Activated B cell treated with CpG ODN at 0.5 μM for 24 hours (primary cell): ENCODE data around the gene TEX29. TPM values are rescaled to one million over a fixed set of nuclear protein-coding genes. Genes with fewer than 3 reads are reported as not detected.

Experiments used
- ATAC-seq: fragments of 200-7000 bp; cut with Tn5 transposase; one replicate; pipeline ENCODE4 v1.10.0; 2021; ENCODE audit warnings: low read depth, mild to moderate bottlenecking, moderate library complexity
- CTCF ChIA-PET: fragments of 350-600 bp; sonication (Branson Sonifier 250); formaldehyde crosslinking; loops from one replicate; lab custom pipeline; 2021; ENCODE audit warnings: antibody characterized with exemption; lab: Charles Lee
- POLR2A ChIA-PET: fragments of 350-600 bp; sonication (Branson Sonifier 250); formaldehyde crosslinking; loops from one replicate; lab custom pipeline; 2021; ENCODE audit warnings: antibody characterized with exemption; lab: Charles Lee
- DNase-seq: peaks from one replicate; pipeline ENCODE4 v3.0.0; 2022
- H3K27ac Mint-ChIP-seq: one replicate; pipeline ENCODE4 v1.8.0; 2020; ENCODE audit warnings: mixed read lengths
- H3K27me3 Mint-ChIP-seq: one replicate; pipeline ENCODE4 v1.8.0; 2021; ENCODE audit warnings: mixed read lengths
- H3K36me3 Mint-ChIP-seq: one replicate; pipeline ENCODE4 v1.8.0; 2021; ENCODE audit warnings: low read depth, mixed read lengths
- H3K4me1 Mint-ChIP-seq: one replicate; pipeline ENCODE4 v1.8.0; 2021; ENCODE audit warnings: mixed read lengths
- H3K4me3 Mint-ChIP-seq: one replicate; pipeline ENCODE4 v1.8.0; 2020; ENCODE audit warnings: mild to moderate bottlenecking, mixed read lengths
- H3K9me3 Mint-ChIP-seq: one replicate; pipeline ENCODE4 v1.8.0; 2020; ENCODE audit warnings: mixed read lengths
- CTCF ChIP-seq: fragments of 200-600 bp; IDR thresholded peaks from one replicate; pipeline ENCODE4 v1.8.0; 2022; ENCODE audit warnings: antibody characterized with exemption, mild to moderate bottlenecking
- intact Hi-C: fragments of 100-400 bp; cut with micrococcal nuclease; formaldehyde crosslinking; loops from one replicate; pipeline ENCODE4 v1.15.1; 2024
- total RNA-seq: library from RNA; stranded (reverse); gene quantifications from 2 replicates; pipeline ENCODE4 v1.2.3, GENCODE V29; 2022

Gene TEX29
- total RNA-seq, 1 donor from 2014 or later: 0.35 TPM

- CTCF ChIA-PET: no interaction called here
- no peak for TF ChIP-seq CTCF
- Mint-ChIP-seq H3K4me1 (no peaks in the 10 kb centered on the region), H3K9me3 (peaks cover 2% of the 10 kb centered on the region), H3K36me3 (peaks cover 17% of the 10 kb centered on the region), H3K27ac (no peak overlapping the region), H3K27me3 (no peaks in the 10 kb centered on the region), H3K4me3 (no peak overlapping the region)
- ATAC-seq: no peak
- intact Hi-C loops: no loop called here
- no peak for DNase-seq
- POLR2A ChIA-PET: no interaction called here
These were observed 921 bp upstream of the TEX29 start for GRCh38 chr13:111319521-111319920.

GRCh38 chr13:111322001-111322915 is 1.8 kb downstream of the TEX29 start:
- Mint-ChIP-seq H3K36me3 (peaks cover 3% of the 10 kb centered on the region), H3K9me3 (no peaks in the 10 kb centered on the region), H3K27ac (no peak overlapping the region), H3K4me1 (no peaks in the 10 kb centered on the region), H3K4me3 (no peak overlapping the region), H3K27me3 (no peaks in the 10 kb centered on the region)
- POLR2A ChIA-PET: no interaction called here
- intact Hi-C loops: no loop called here
- DNase-seq: no peak
- TF ChIP-seq CTCF: no peak
- ATAC-seq: no peak
- CTCF ChIA-PET: no interaction called here

DNA sequence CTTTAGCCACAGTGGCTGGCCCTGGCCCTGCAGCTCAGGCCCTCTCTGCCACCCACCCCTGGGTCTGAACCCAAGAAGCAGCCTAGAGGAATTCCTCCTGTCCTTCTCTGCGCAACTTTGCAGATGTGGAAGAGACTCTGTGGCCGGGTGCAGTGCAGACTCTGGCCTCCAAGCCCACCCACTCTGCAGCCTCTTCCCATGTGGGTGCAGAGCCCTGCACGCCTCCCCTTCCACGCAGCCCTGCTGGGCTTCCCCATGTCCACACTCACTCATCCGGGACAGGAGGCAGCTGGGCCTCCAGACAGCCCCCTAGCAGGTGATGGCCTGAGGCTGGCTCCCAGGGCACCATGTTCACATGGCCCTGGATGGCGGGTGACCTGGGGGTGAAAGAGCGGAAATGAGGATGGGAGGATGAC is 2.5 kb downstream of the TEX29 start:
- POLR2A ChIA-PET: no interaction called here
- Mint-ChIP-seq H3K27me3 (no peaks in the 10 kb centered on the region), H3K9me3 (no peaks in the 10 kb centered on the region), H3K36me3 (no peaks in the 10 kb centered on the region), H3K4me3 (no peak overlapping the region), H3K4me1 (no peaks in the 10 kb centered on the region), H3K27ac (no peak overlapping the region)
- ATAC-seq (no peak), DNase-seq (no peak)
- no peak for TF ChIP-seq CTCF
- CTCF ChIA-PET: no interaction called here
- intact Hi-C loops: no loop called here

DNA sequence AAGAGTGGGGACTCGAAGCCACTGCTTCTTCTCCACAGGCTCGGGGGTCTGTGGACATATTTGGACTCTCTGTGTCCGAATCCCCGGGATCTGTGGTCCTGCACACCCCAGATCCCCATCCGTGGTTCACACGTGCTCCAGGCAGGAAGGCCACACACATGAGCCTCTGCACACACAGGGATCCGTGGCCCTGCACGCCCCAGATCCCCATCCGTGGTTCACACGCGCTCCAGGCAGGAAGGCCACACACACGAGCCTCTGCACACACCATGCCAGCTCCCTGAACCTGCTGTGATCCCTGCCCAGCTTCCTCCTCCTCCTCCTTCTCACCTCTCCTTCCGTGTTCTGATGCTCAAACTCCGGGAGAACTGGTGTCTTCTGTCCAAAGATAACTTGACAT is 3.1 kb downstream of the TEX29 start:
- CTCF ChIA-PET: no interaction called here
- Mint-ChIP-seq H3K27me3 (no peaks in the 10 kb centered on the region), H3K27ac (no peak overlapping the region), H3K4me1 (no peaks in the 10 kb centered on the region), H3K36me3 (no peaks in the 10 kb centered on the region), H3K4me3 (no peak overlapping the region), H3K9me3 (no peaks in the 10 kb centered on the region)
- DNase-seq (no peak), ATAC-seq (no peak)
- intact Hi-C loops: no loop called here
- POLR2A ChIA-PET: no interaction called here
- TF ChIP-seq CTCF: no peak

- Mint-ChIP-seq H3K4me3 (no peak overlapping the region), H3K4me1 (no peaks in the 10 kb centered on the region), H3K9me3 (no peaks in the 10 kb centered on the region), H3K27me3 (no peaks in the 10 kb centered on the region), H3K27ac (no peak overlapping the region), H3K36me3 (no peaks in the 10 kb centered on the region)
- no peak for TF ChIP-seq CTCF
- ATAC-seq (no peak), DNase-seq (no peak)
- CTCF ChIA-PET: no interaction called here
- POLR2A ChIA-PET: no interaction called here
- intact Hi-C loops: no loop called here
These were observed 3.7 kb downstream of the TEX29 start for GRCh38 chr13:111323950-111324651.
